Measurements from ENCODE around the gene MCF2L. TPM values are rescaled to one million over a fixed set of nuclear protein-coding genes. Genes with fewer than 3 reads are reported as not detected.

MCF2L gene
- total RNA-seq, 2 donors from 2014 or later: 48.0 to 49.9 TPM

DNA sequence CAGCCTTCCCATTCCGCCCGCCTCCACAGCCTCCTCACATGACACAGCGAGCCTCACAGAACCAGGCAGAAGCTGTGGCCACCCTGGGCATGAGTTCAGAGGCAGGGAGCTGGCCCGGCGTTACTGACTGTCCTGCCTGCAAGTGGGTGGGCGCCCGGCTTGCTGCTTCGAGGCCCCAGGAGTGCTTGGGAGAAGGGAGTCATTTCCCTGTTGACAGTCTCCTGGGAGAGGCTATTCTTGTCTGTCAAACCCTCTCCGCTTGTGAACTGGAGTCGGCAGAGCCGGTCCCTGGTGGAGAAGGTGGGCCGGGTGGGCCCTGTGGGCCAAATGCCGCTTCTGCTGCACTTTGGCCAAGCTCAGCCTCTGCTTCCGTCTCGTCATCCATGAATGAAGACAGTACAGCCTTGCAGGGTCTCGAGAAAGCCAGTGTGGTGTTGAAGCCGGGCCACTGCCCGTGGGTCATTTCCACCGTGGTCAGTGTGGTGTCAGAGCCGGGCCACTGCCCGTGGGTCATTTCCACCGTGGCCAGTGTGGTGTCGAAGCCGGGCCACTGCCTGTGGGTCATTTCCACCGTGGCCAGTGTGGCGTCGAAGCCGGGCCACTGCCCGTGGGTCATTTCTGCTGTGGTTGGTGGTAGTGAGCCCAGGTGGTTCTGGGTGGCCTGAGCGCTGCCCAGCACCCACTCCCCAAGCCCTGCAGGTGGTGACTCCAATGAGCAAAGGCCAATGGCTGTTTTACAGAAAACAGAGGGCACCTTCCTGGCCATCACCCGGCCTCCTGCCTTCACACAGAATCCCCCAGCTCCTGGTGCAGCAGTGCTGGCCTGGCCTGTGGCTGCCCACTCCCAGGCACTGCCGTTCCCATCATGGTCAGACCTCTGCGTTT lies 123.1 kb downstream of the MCF2L start:
- no peak overlapping the region for H3K4me3 ChIP-seq (ENCODE audit: low read length)
- no peaks in the 10 kb centered on the region for H3K27me3 ChIP-seq (ENCODE audit: control insufficient read depth, insufficient read depth, low read length, poor library complexity, severe bottlenecking)
- WGBS, 2 experiments (ENCODE audit: insufficient coverage in 1 of 2, insufficient read length in 1 of 2): 87 to 93% methylated on average over 19 to 33 of the region's 33 CpGs
- Mint-ChIP-seq H3K4me3 (no peak overlapping the region), H3K36me3 (ENCODE audit: low read depth) (peaks cover 18% of the 10 kb centered on the region), H3K27me3 (ENCODE audit: insufficient read depth) (peaks cover 2% of the 10 kb centered on the region), H3K27ac (no peak overlapping the region), H3K9me3 (no peaks in the 10 kb centered on the region), H3K4me1 (peaks cover 8% of the 10 kb centered on the region)
- no peak for TF ChIP-seq CTCF (conservative IDR thresholded peaks at IDR 0.05)
- no peaks in the 10 kb centered on the region for H3K4me1 ChIP-seq (ENCODE audit: control insufficient read depth, insufficient read depth, low read length)
- no peak overlapping the region for H3K9ac ChIP-seq (ENCODE audit: extremely low read depth, low read length, poor library complexity, severe bottlenecking)
- H3K9me3 ChIP-seq (ENCODE audit: control insufficient read depth, low read length): no peaks in the 10 kb centered on the region
- DNase-seq: no peak
- no peaks in the 10 kb centered on the region for H3K36me3 ChIP-seq (ENCODE audit: control insufficient read depth, insufficient read depth, low read length)
- H3K27ac ChIP-seq (ENCODE audit: low read depth, low read length): no peak overlapping the region

DNA sequence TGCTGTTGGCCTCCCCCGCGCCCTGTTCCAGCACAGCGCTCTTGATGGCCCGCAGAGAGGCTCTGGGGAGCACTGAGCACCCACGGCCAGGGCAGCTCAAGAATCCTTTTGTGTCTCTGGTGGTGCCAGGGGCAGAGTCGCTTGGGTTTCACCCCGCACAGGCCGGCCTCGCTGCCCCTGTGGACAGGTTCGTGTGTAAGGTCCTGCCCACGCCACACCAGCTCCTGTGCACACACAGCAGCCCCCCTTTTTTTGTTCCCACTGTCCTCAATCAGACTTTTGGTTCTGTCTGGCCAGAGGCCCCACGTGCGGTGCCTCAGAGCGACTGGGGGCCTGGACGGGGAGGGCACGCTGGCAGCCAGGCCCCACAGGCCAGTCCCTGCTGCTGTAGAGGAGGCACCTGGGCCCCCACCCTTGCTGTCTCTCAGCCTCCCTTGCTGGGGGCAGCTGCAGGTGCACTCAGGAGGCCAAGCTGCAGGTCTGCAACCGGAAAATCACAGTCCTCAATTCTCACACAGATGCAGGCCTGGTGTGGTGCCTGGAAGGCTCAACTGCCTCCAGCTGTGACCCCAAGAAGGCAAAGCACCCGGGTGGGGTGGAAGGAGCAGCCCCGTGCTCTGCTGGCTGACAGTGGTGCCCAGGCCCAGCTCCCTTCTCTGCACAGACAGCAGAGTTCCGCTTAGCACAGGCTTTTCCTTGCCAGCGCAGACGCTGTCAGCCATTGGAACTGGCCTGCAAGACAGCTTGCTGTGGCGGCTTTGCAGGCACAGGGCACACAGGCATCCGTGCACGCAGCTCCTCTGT lies 124.0 kb downstream of the MCF2L start:
- Mint-ChIP-seq H3K4me3 (no peak overlapping the region), H3K9me3 (no peaks in the 10 kb centered on the region), H3K27me3 (ENCODE audit: insufficient read depth) (peaks cover 2% of the 10 kb centered on the region), H3K36me3 (ENCODE audit: low read depth) (peaks cover 17% of the 10 kb centered on the region), H3K4me1 (peaks cover 8% of the 10 kb centered on the region), H3K27ac (no peak overlapping the region)
- H3K27me3 ChIP-seq (ENCODE audit: control insufficient read depth, insufficient read depth, low read length, poor library complexity, severe bottlenecking): no peaks in the 10 kb centered on the region
- no peaks in the 10 kb centered on the region for H3K4me1 ChIP-seq (ENCODE audit: control insufficient read depth, insufficient read depth, low read length)
- no peak overlapping the region for H3K9ac ChIP-seq (ENCODE audit: extremely low read depth, low read length, poor library complexity, severe bottlenecking)
- H3K4me3 ChIP-seq (ENCODE audit: low read length): no peak overlapping the region
- DNase-seq: no peak
- no peaks in the 10 kb centered on the region for H3K9me3 ChIP-seq (ENCODE audit: control insufficient read depth, low read length)
- H3K36me3 ChIP-seq (ENCODE audit: control insufficient read depth, insufficient read depth, low read length): no peaks in the 10 kb centered on the region
- no peak for TF ChIP-seq CTCF (conservative IDR thresholded peaks at IDR 0.05)
- H3K27ac ChIP-seq (ENCODE audit: low read depth, low read length): no peak overlapping the region
- 91 to 97% methylated on average over 18 to 25 of the region's 25 CpGs for WGBS, 2 experiments (ENCODE audit: insufficient coverage in 1 of 2, insufficient read length in 1 of 2)

DNA sequence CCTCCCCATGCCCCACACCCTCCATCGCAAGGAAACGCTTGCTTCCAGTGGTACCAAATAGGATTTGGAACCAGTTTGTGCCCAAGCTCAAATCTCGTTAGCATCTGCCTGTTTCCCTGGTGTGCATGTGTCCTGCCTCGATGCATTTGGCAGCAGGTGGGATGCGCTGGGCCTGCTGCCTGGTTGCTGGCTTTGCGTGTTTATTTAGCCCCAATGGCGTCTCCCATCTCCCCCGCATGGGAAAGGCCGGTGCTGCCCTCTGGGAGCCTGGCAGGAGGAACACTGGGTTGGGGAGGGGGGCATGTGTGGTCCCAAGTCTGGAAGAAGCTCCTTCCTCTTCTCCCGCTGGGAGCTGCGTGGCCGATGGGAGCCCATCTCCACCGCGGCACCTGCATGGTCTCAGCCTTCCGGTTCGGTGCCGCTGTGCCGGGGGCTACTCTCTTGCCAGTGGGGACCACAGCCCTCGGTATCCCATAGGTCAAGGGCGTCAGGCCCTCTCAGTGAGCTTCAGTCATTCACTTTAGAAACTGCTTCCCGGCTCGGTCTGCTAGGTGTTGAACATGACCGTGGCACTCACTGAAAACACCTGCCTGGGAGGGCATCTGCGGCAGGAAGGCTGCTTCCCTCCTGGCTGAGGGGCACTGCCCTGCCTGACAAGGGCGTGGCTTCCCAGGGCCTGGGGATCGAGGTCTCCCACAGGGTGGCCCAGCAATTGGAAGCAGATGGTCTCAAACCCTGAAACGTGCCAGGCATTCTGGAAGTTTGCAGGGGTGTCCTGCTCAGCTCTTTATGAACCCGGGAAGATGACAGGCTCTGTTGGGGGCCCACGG lies 124.8 kb downstream of the MCF2L start:
- Histone ChIP-seq H3K27me3 (ENCODE audit: control insufficient read depth, insufficient read depth, low read length, poor library complexity, severe bottlenecking) (no peaks in the 10 kb centered on the region), H3K4me3 (ENCODE audit: low read length) (no peak overlapping the region), H3K4me1 (ENCODE audit: control insufficient read depth, insufficient read depth, low read length) (no peaks in the 10 kb centered on the region), H3K9ac (ENCODE audit: extremely low read depth, low read length, poor library complexity, severe bottlenecking) (no peak overlapping the region), H3K9me3 (ENCODE audit: control insufficient read depth, low read length) (no peaks in the 10 kb centered on the region), H3K36me3 (ENCODE audit: control insufficient read depth, insufficient read depth, low read length) (no peaks in the 10 kb centered on the region), H3K27ac (ENCODE audit: low read depth, low read length) (no peak overlapping the region)
- WGBS, 2 experiments (ENCODE audit: insufficient coverage in 1 of 2, insufficient read length in 1 of 2): 89% methylated on average over 20 to 29 of the region's 29 CpGs
- no peak overlapping the region for H3K27ac Mint-ChIP-seq
- no peak overlapping the region for H3K4me3 Mint-ChIP-seq
- H3K9me3 Mint-ChIP-seq: no peaks in the 10 kb centered on the region
- DNase-seq: no peak
- peaks cover 2% of the 10 kb centered on the region for H3K27me3 Mint-ChIP-seq (ENCODE audit: insufficient read depth)
- H3K4me1 Mint-ChIP-seq: peaks cover 8% of the 10 kb centered on the region
- H3K36me3 Mint-ChIP-seq (ENCODE audit: low read depth): peaks cover 17% of the 10 kb centered on the region
- no peak for TF ChIP-seq CTCF (conservative IDR thresholded peaks at IDR 0.05)
